Measurements from ENCODE around the gene UTS2B. TPM values are rescaled to one million over a fixed set of nuclear protein-coding genes. Genes with fewer than 3 reads are reported as not detected.

UTS2B gene
- total RNA-seq, 1 donor from 2014 or later, result 0.19 TPM

- peak; percentile 83 for ATAC-seq (ENCODE audit: poor library complexity)
- DNase-seq, result peak; percentile 55
- intact Hi-C loops (cut with DNase I), result no loop called here
These were observed 26.5 kb upstream of the UTS2B start for GRCh38 chr3:191356631-191357439.

GRCh38 chr3:191355406-191355805 is 25.1 kb upstream of the UTS2B start:
- DNase-seq (no peak), ATAC-seq (ENCODE audit: poor library complexity) (no peak)
- intact Hi-C loops (cut with DNase I), result no loop called here

- intact Hi-C loops (cut with DNase I), result no loop called here
- DNase-seq (no peak), ATAC-seq (ENCODE audit: poor library complexity) (no peak)
These were observed 22.9 kb upstream of the UTS2B start for GRCh38 chr3:191353022-191353777.

GRCh38 chr3:191352014-191352413 is 21.7 kb upstream of the UTS2B start:
- DNase-seq, result no peak
- intact Hi-C loops (cut with DNase I), result no loop called here
- ATAC-seq (ENCODE audit: poor library complexity), result no peak

- ATAC-seq (ENCODE audit: poor library complexity), result no peak
- no peak for DNase-seq
- intact Hi-C loops (cut with DNase I), result no loop called here
These were observed 20.2 kb upstream of the UTS2B start for GRCh38 chr3:191350396-191351090.

GRCh38 chr3:191348098-191348497 is 17.8 kb upstream of the UTS2B start:
- DNase-seq (no peak), ATAC-seq (ENCODE audit: poor library complexity) (no peak)
- intact Hi-C loops (cut with DNase I), result no loop called here

- intact Hi-C loops (cut with DNase I), result no loop called here
- no peak for ATAC-seq (ENCODE audit: poor library complexity)
- DNase-seq, result no peak
These were observed 16.9 kb upstream of the UTS2B start for GRCh38 chr3:191347228-191347627.

- no peak for ATAC-seq (ENCODE audit: poor library complexity)
- intact Hi-C loops (cut with DNase I), result no loop called here
- DNase-seq, result no peak
These were observed 15.0 kb upstream of the UTS2B start for GRCh38 chr3:191345334-191345733.

- DNase-seq, result no peak
- no peak for ATAC-seq (ENCODE audit: poor library complexity)
- intact Hi-C loops (cut with DNase I), result no loop called here
These were observed 13.6 kb upstream of the UTS2B start for GRCh38 chr3:191343913-191344312.

- intact Hi-C loops (cut with DNase I), result no loop called here
- ATAC-seq (ENCODE audit: poor library complexity), result peak; percentile 38
These were observed 12.8 kb upstream of the UTS2B start for GRCh38 chr3:191343115-191343514.

GRCh38 chr3:191342411-191342810 is 12.1 kb upstream of the UTS2B start:
- intact Hi-C loops (cut with DNase I), result no loop called here
- DNase-seq, result no peak
- no peak for ATAC-seq (ENCODE audit: poor library complexity)

More at GRCh38 chr3:191343115-191343514, 12.8 kb upstream of the UTS2B start:
- DNase-seq, result no peak

GRCh38 chr3:191342006-191342405 is 11.7 kb upstream of the UTS2B start:
- DNase-seq, result no peak
- intact Hi-C loops (cut with DNase I), result no loop called here
- ATAC-seq (ENCODE audit: poor library complexity), result no peak

GRCh38 chr3:191340966-191341365 is 10.6 kb upstream of the UTS2B start:
- DNase-seq, result no peak
- no peak for ATAC-seq (ENCODE audit: poor library complexity)
- intact Hi-C loops (cut with DNase I), result no loop called here

GRCh38 chr3:191340351-191340750 is 10.0 kb upstream of the UTS2B start:
- DNase-seq (no peak), ATAC-seq (ENCODE audit: poor library complexity) (no peak)
- intact Hi-C loops (cut with DNase I), result no loop called here

- ATAC-seq (ENCODE audit: poor library complexity) (no peak), DNase-seq (no peak)
- intact Hi-C loops (cut with DNase I), result no loop called here
These were observed 9.1 kb upstream of the UTS2B start for GRCh38 chr3:191339316-191339917.

GRCh38 chr3:191338177-191338488 is 7.8 kb upstream of the UTS2B start:
- no peak for ATAC-seq (ENCODE audit: poor library complexity)
- DNase-seq, result no peak
- intact Hi-C loops (cut with DNase I), result no loop called here

GRCh38 chr3:191336833-191337232 is 6.5 kb upstream of the UTS2B start:
- no peak for DNase-seq
- intact Hi-C loops (cut with DNase I), result no loop called here
- no peak for ATAC-seq (ENCODE audit: poor library complexity)

GRCh38 chr3:191334346-191334893 is 4.1 kb upstream of the UTS2B start:
- no peak for ATAC-seq (ENCODE audit: poor library complexity)
- no peak for DNase-seq
- intact Hi-C loops (cut with DNase I), result no loop called here

- ATAC-seq (ENCODE audit: poor library complexity) (no peak), DNase-seq (no peak)
- intact Hi-C loops (cut with DNase I), result no loop called here
These were observed 3.1 kb upstream of the UTS2B start for GRCh38 chr3:191333298-191333880.
